SKM-1 (cell line): ENCODE data around the gene ZZZ3.
A peak's percentile ranks its signal among the peaks of the same experiment; 100 is the strongest.
"Not testable (repeated sequence)": the region's sequence is repeated elsewhere in the genome, so short reads cannot be mapped to it uniquely, and the experiment has no call there.

ENCODE experiments used
- DNase-seq: peaks from one replicate; lab custom pipeline; 2025; ENCODE audit not compliant: unreplicated experiment; lab: John Stamatoyannopoulos, UW

The ZZZ3 gene

DNA sequence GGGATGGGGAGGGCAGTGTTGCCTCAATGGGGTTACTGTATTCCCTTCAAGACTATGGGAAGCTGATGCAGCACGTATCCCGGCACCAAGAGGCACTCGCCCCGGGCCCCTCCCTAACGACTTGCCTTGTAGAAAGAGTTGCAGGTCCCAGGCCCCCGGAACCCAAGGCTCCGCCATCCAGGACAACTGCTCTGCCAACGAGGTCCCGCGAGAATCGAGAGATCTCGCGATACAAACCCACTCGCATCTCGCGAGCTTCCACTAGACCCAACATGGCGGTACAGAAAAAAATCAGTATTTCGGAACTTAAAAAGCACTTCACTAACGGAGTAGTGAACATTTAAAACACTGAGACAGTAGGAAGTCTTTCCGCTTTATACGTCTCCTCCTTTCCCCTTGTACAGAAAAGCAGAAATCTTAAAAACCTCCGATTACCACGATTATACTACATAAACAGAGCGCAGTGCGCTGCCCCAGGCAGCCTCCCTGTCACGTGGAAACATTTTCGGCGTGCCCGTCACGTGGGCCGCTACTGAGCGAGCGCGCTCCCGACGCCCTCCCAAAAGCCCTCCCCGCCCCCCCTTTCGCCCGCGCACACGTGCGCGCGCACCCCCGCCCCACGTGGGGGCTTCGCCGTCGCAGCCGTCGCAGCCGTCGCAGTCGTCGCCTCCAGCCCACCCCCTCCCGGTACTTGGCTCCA is at the start of gene ZZZ3:
Gene ZZZ3 (minus strand): TSS at position 199 of the 700 bp plus-strand sequence. CDS start 49,304 bp downstream, outside the sequence.
- peak; percentile 92 for DNase-seq

DNA sequence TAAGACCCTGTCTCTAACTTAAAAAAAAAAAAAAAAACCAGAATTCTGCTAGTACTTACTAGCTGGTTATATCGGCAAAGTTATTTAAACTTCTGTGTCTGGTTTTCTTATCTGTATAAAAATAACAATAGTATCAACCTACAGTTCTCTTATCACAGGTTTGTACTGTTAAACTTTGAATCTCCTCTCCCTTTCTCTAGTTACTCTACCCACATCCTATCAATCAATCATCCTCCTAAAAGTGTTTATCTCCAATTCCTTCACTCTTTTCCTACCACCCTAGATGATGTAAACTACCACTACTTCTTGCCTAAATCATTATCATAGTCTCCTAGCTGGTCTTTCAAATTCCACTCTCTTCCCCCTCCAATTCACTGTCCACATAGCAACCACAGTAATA is 49.6 kb upstream of the ZZZ3 start:
- no peak for DNase-seq

DNA sequence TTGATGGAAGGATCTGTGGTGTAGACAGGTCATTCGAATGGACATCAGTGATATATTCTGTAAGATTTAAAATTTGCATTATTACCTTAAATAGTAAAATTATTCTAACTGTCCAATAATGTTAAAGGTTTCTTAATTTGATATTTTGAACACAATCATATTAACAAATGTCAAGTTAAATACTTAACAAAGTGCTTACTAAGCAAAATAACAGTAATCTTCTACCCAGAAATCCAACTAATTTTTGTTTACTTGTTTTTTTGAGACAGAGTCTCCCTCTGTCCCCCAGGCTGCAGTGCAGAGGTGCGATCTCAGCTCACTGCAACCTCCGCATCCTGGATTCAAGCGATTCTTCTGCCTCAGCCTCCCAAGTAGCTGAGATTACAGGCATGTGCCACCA is 43.2 kb upstream of the ZZZ3 start:
- DNase-seq = no peak

DNA sequence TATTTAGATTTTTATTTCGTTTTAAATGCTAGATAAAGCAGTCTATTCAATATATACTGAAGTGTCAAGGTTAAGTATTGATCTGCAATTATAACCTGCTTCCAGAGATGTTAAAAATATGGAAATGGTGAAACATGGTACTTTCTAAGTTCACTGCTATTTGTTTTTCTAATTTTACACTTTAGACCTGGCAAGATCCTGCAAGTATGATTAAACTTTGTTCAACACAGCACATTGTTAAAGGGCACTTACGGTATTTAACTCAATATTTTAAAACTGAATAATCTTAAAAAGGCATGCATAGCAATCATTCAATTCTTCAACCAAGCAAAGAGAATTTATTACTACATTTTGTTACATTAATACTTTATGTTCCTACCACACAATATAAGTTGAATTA is 35.7 kb upstream of the ZZZ3 start:
- no peak for DNase-seq

DNA sequence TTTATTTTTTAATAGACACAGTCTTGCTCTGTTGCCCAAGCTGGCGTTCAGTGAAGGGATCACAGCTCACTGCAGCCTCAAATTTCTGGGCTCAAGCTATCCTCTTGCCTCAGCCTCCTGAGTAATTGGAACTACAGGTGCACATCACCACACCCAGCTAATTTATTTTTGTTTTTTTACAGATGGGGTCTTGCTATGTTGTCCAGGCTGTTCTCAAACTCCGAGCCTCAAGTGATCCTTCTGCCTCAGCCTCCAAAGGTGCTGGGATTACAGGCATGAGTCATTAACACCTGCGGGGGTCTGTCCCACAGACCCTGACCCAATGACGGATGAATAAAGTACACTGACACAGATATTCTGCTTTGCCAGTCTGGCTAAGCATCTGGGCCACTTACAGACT is 33.6 kb upstream of the ZZZ3 start:
- no peak for DNase-seq

DNA sequence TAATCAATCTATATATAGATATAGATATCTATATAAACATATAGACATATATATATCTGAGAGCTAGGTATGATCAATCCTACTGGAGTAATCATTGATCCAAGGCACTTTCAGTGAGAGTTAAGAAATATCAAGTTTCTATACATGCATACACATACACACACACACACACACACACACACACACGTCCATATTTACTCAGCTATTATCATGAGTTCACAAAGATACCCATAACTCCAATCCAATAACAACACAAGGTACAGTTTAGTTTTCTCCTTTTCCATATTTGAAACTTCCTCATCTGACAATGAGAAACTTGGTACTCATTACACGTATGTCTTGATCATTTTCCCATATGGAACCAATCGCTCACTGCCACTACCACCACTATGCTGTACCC is 27.3 kb upstream of the ZZZ3 start:
- DNase-seq = no peak

DNA sequence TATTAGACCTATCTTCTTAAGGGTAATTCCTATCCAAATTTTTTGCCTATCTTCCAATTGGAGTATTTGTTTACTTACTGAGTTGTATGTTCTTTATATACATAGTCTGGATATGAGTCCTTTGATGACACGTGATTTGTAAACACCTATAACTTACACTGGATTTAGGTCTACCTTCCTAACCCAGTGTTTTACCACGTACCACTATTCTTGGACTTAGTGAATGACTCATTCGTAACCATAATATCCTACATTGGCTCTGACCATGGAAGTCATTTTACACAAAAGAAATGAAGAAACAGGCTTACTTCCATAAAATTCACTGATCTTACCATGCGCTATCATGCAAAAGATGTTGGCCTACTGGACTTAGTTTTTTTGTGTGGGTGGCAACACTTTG is 23.9 kb upstream of the ZZZ3 start:
- DNase-seq = no peak

- no peak for DNase-seq
Measured at GRCh38 chr1:77704736-77705135, 22.3 kb upstream of the ZZZ3 start.

DNA sequence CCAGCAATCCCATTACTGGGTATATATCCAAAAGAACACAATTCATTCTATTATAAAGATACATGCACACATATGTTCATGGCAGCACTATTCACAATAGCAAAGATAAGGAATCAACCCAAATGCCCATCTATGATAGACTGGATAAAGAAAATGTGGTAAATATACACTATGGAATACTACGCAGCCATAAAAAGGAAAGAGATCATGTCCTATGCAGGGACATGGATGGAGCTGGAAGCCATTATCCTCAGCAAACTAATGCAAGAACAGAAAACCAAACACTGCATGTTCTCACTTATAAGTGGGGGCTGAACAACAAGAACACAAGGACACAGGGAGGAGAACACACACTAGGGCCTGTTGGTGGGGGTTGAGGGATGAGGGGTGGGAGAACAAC is 17.2 kb upstream of the ZZZ3 start:
- DNase-seq = not testable (repeated sequence)

DNA sequence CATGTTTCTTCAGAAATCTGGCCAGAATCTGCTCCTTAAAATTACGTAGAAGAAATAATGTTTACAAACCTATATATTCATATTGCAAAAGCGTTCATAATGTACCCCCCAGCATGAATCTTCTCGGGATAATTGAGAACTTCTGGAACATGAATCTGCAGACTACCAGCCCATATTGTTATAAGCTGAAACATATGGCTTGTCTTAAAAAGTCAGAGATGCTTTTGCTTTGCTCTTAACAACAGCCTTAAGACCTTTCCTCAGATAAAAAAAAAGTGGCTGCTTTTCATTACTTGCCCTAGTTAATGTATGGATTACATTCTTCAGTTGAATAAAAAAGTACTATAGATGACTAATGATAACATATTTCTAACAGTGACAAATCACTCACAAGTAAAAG is 15.0 kb upstream of the ZZZ3 start:
- DNase-seq = no peak

DNA sequence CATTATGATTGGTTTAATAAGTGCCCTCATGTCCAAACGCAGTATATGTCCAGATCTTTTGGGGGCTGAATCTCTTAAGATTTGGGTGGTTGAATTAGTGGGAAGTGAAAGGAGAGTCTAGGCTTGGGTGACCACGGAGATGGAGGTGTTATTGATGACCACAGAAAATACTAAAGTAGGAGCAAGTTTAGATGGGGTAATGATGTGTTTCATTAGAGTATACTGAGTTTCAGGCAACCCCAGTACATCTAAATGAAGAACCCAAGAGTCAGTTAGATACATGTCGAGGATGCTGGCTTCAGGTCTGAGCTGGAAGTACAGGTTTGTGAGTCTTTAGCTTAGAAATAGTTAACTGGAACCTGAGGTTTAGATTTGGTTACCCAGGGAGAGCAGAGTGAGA is 6.5 kb upstream of the ZZZ3 start:
- DNase-seq = no peak

DNA sequence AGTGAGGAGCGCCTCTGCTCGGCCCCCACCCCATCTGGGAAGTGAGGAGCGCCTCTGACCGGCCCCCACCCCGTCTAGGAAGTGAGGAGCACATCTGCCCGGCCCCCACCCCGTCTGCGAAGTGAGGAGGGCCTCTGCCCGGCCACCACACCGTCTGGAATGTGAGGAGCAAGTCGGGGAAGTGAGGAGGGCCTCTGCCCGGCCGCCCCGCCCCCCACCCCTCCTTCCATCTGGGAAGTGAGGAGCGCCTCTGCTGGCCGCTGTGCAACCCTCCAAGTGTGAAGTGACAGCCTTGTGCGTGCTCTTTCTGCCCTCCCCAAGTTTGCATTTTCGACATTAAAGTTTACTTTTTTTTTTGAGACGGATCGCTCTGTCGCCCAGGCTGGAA is 5.1 kb upstream of the ZZZ3 start:
- no peak for DNase-seq

GRCh38 chr1:77686796-77687518 is 4.5 kb upstream of the ZZZ3 start:
- DNase-seq = no peak

- peak; percentile 85 for DNase-seq
Measured at GRCh38 chr1:77683160-77684148, 996 bp upstream of the ZZZ3 start.

- no peak for DNase-seq
Measured at GRCh38 chr1:77680173-77680572, 2.3 kb downstream of the ZZZ3 start.

DNA sequence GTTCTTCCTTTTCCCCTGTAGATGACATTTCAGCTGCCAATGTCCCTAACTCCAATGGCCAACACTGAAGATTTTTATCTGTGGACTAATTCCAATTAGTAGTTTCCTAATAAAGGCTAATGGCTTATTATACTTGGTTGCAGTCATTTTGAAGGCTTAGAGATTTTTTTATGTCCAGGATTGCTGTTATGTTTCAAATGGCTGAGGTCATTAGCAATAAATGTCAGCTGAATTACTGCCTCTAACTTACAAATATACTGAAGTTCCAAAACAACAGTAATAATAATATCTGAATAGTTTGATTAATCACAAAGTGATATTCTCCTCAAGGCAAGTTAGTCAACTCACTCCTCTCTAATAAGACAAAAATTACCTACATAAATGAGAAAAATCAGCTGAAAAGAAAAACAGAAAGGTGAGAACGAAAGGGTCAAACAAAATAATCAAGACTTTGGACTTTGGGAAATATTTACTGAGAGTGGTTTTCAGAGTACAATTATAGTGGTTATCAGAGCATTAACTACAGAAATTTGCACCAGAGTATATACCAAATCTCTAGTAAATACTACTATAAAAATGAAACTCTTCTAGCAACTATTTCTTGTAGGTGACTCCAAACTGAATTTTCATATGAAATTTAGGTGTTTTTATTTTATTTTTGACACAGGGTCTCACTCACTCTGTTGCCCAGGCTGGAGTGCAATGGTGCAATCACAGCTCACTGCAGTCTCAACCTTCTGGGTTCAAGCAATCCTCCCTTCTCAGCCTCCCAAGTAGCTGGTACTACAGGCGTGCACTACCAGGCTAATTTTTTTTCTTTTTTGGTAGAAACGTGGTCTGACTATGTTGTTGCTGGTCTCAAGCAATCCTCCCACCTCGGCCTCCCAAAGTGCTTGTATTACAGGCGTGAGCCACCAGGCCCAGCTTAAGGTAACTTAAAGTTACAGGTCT is 3.5 kb downstream of the ZZZ3 start:
- DNase-seq = no peak

- DNase-seq = not testable (repeated sequence)
Measured at GRCh38 chr1:77674807-77675206, 7.7 kb downstream of the ZZZ3 start.

DNA sequence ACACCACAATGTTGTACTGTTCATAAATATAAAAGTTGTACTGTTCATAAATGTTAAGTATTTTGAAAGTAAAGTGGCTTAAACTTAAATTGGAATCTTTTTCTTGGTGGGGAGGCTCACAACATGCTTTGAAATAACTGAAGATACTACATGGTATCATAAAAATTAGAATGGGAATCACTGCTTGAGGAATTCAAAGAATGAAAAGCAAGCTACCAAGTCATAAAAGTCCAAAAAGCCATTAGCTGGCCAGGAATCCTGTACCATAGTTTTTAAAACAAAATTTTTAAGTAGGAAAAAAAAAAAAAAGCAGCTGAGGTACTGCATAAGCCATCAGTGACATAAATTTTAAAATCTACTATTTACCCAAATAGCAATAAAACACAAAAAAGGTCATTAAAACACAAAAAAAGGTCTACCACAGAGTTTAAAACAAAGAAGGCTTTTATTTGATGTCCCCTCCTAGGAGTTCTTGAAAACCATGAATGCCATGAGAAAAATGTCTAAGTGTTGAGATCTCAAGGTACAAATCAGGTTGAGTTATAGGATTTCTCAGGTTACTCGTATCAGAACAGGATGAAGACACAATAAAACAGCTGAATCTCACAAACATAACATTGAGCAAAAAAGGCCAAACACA is 8.6 kb downstream of the ZZZ3 start:
- DNase-seq = no peak

DNA sequence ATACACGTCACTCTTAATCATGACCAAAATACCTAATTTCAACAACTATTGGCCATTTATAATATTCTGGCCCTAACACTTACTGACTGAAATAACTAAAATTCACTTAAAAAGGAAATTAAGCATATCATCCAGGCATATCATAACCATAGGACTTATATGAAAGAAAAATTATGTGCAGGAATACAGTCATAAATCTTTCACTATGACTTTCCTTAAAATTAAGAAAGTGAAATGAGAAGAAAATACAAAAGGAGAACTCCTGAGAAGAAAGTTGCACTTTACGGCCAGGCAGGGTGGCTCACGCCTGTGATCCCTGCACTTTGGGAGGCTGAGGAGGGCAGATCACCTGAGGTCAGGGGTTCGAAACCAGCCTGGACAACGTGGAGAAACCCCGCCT is 9.4 kb downstream of the ZZZ3 start:
- no peak for DNase-seq

DNA sequence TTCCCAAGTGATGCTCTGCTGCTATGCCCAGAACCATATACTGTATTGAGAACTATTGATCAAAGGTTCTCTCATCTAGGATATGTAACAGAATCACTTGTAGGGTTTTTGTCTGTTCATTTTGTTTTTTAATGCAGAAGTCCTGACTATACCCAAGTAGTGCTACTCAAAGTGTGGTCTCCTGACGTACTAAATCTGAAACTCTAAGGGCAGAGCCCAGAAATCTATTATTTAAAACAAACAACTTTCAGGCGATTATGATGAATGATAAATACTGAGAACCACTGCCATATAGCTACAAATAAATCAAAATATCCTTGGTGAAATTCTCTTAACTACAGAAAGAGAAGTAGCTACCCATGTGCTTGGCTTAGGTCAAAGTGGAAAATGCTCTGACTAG is 10.1 kb downstream of the ZZZ3 start:
- DNase-seq = no peak
